Right atrium auricular region (tissue), 2 donors: ENCODE data around the gene HELT. TPM values are rescaled to one million over a fixed set of nuclear protein-coding genes. Genes with fewer than 3 reads are reported as not detected.

ENCODE experiments used
- DNase-seq: peaks from one replicate; pipeline ENCODE4 v3.0.0-alpha.2; 2019; ENCODE audit warnings: low spot score
- H3K27ac ChIP-seq, 2 donors: fragments of 200-600 bp; sonication (generic); 1 replicate in 1 of 2; 2 replicates in 1 of 2; pipeline ENCODE4 v1.5.1; 2016 to 2019
- H3K27me3 ChIP-seq, 2 donors: fragments of 200-600 bp; sonication (generic); one replicate each; pipeline versions ENCODE4 v1.5.1 to v1.6.0; 2017 to 2019
- H3K36me3 ChIP-seq: fragments of 200-600 bp; sonication (generic); one replicate; pipeline ENCODE4 v1.5.1; 2016
- H3K4me1 ChIP-seq, 2 donors: fragments of 200-600 bp; sonication (generic); one replicate each; pipeline versions ENCODE4 v1.5.1 to v1.6.0; 2017 to 2019
- H3K4me3 ChIP-seq, 2 donors: fragments of 200-600 bp; sonication (generic); 1 replicate in 1 of 2; 2 replicates in 1 of 2; pipeline ENCODE4 v1.5.1; 2017 to 2019; ENCODE audit warnings: mild to moderate bottlenecking in 1 of 2, moderate library complexity in 1 of 2
- H3K9me3 ChIP-seq, 2 donors: fragments of 200-600 bp; sonication (generic); one replicate each; pipeline ENCODE4 v1.5.1; 2019
- CTCF ChIP-seq, 2 donors: fragments of 200-600 bp; sonication (generic); IDR thresholded peaks; one replicate each; pipeline ENCODE4 v1.5.1; 2019; ENCODE audit warnings: antibody characterized with exemption in 2 of 2
- total RNA-seq, 2 donors: library from RNA; depleted of rRNA; stranded (reverse); fragments of >200 nt; gene quantifications; one replicate each; pipeline ENCODE4 v1.1.0, GENCODE V29; 2016

The HELT gene
- total RNA-seq, 2 donors from 2014 or later, result not detected

DNA sequence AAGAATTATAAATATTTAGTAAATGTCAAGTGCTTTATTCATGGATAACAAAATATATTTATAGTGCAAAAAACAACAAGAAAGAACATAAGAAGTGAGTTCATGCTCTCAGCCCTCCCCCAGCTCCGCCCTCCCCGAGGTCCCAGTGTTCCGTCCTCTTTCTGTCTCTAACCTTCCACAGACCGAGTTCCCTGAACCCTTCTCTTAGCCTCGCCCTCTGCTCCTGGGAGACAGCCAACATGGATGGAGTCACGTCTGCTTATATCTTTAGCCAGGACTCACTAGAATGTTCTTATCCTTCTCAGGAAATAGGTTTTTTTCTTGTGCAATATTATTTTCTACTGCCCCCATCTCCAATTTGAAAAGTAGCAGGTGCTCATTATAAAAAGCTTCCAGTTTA, 40.1 kb upstream of the HELT start:
- no peak overlapping the region for H3K4me3 ChIP-seq
- no peaks in the 10 kb centered on the region for H3K36me3 ChIP-seq
- TF ChIP-seq CTCF (IDR thresholded peaks at IDR 0.05), result no peak
- DNase-seq, result peak; percentile 65
- no peaks in the 10 kb centered on the region for H3K9me3 ChIP-seq
- no peak overlapping the region for H3K27ac ChIP-seq
- no peaks in the 10 kb centered on the region for H3K27me3 ChIP-seq
- peaks cover 0 to 13% of the 10 kb centered on the region in 2 donors for H3K4me1 ChIP-seq

DNA sequence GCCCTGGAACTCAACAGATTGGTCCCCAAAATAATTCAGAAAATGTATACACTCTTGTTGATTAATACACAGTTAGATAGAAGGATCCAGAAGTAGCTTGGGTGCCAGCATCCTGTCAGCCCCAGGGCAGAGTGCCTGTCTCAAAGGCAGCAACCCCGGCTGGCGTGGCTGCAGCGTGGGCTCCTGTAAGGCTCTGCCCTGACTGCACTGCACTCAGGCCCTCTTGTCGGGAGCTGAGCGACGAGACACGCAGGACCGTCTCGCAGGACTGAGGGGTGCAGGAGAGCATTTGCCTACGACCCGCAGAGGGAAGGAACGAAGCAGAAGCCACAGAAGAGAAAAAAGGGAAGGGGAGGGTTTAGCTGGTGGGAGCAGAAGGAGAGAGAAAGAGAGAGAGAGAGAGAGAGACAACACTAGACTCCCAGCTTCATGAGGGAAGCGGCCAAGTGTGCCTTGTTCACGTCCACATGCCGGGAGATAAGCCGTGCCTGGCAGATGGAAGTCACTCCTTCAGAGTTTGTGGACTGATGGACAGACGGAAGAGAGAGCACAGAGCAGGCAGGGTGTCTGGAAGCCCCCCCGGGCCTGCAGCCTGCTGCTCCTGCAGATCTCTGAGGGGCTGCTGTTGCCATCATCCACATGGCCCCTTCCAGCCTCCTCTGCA, 38.7 kb upstream of the HELT start:
- Histone ChIP-seq H3K9me3 (no peaks in the 10 kb centered on the region), H3K27ac (no peak overlapping the region), H3K4me3 (no peak overlapping the region), H3K4me1 (peaks cover 0 to 13% of the 10 kb centered on the region in 2 donors), H3K27me3 (no peaks in the 10 kb centered on the region), H3K36me3 (no peaks in the 10 kb centered on the region)
- no peak for TF ChIP-seq CTCF (IDR thresholded peaks at IDR 0.05)
- DNase-seq, result no peak

GRCh38 chr4:184980261-184980660, 38.0 kb upstream of the HELT start:
- Histone ChIP-seq H3K9me3 (no peaks in the 10 kb centered on the region), H3K27me3 (no peaks in the 10 kb centered on the region), H3K27ac (no peak overlapping the region), H3K4me1 (peaks cover 0 to 13% of the 10 kb centered on the region in 2 donors), H3K36me3 (no peaks in the 10 kb centered on the region), H3K4me3 (no peak overlapping the region)
- DNase-seq, result no peak
- TF ChIP-seq CTCF (IDR thresholded peaks at IDR 0.05), result no peak

- DNase-seq, result no peak
- H3K36me3 ChIP-seq, result no peaks in the 10 kb centered on the region
- H3K4me3 ChIP-seq, result no peak overlapping the region
These were observed 34.5 kb upstream of the HELT start for GRCh38 chr4:184983672-184984356.

DNA sequence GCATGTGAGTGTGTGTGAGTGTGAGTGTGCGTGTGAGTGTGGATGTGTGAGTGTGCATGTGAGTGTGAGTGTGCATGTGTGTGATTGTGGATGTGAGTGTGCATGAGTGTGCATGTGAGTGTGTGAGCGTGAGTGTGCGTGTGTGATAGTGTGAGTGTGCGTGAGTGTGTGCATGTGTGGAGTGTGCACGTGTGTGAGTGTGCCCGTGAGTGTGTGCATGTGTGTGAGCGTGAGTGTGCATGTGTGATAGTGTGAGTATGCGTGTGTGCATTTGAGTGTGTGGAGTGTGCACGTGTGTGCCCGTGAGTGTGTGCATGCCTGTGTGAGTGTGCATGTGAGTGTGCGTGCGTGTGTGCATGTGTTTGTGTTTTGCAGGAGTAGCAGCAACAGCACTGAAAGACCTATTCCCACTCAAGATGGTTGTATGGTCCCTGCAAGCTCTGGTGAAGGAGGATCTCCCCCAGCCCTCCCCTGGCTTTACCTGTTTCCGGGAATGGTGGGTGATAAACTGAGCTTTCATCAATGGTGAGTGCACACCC, 30.7 kb upstream of the HELT start:
- no peaks in the 10 kb centered on the region for H3K36me3 ChIP-seq
- no peaks in the 10 kb centered on the region for H3K27me3 ChIP-seq
- no peak for TF ChIP-seq CTCF (IDR thresholded peaks at IDR 0.05)
- H3K9me3 ChIP-seq, result no peaks in the 10 kb centered on the region
- no peak for DNase-seq
- no peak overlapping the region for H3K27ac ChIP-seq
- no peaks in the 10 kb centered on the region for H3K4me1 ChIP-seq
- H3K4me3 ChIP-seq, result no peak overlapping the region

More at GRCh38 chr4:184983672-184984356, 34.5 kb upstream of the HELT start:
- Histone ChIP-seq H3K9me3 (no peaks in the 10 kb centered on the region), H3K27ac (no peak overlapping the region), H3K27me3 (no peaks in the 10 kb centered on the region), H3K4me1 (peaks cover 0 to 5% of the 10 kb centered on the region in 2 donors)
- peak in 1 of 2 donors; percentile 44 for TF ChIP-seq CTCF (IDR thresholded peaks at IDR 0.05)
